Astrocyte of the cerebellum (primary cell): ENCODE measurements around the gene AGBL1.

ENCODE experiments used
- DNase-seq: peaks from one replicate; pipeline ENCODE4 v3.0.0-alpha.2; 2011; ENCODE audit warnings: low read depth
- H3K4me3 ChIP-seq: 2 replicates; pipeline ENCODE4 v1.5.1; 2011; ENCODE audit warnings: mild to moderate bottlenecking, low read depth, low read length, moderate library complexity
- CTCF ChIP-seq: IDR thresholded peaks from 2 replicates; pipeline ENCODE4 v1.5.1; 2012; ENCODE audit warnings: low read length, low read depth, moderate library complexity, mild to moderate bottlenecking; ENCODE audit errors: missing control alignments
- in situ Hi-C: cut with HindIII; loops from 2 replicates; pipeline ENCODE4 v1.10.0; 2017; ENCODE audit warnings: low sequenced_read_pairs

Gene AGBL1

GRCh38 chr15:86849558-86850285 lies 770.1 kb downstream of the AGBL1 start:
- no peak for TF ChIP-seq CTCF
- in situ Hi-C loops, result no loop called here
- H3K4me3 ChIP-seq, result no peak overlapping the region
- no peak for DNase-seq

- no peak for TF ChIP-seq CTCF
- no peak for DNase-seq
- in situ Hi-C loops, result no loop called here
- H3K4me3 ChIP-seq, result no peak overlapping the region
Observed at GRCh38 chr15:86850939-86851338, 771.3 kb downstream of the AGBL1 start.

GRCh38 chr15:86852741-86853140 lies 773.1 kb downstream of the AGBL1 start:
- in situ Hi-C loops, result no loop called here
- DNase-seq, result no peak
- no peak overlapping the region for H3K4me3 ChIP-seq
- no peak for TF ChIP-seq CTCF

- no peak overlapping the region for H3K4me3 ChIP-seq
- no peak for TF ChIP-seq CTCF
- no peak for DNase-seq
- in situ Hi-C loops, result no loop called here
Observed at GRCh38 chr15:86854176-86854575, 774.5 kb downstream of the AGBL1 start.

- DNase-seq, result no peak
- in situ Hi-C loops, result no loop called here
- no peak overlapping the region for H3K4me3 ChIP-seq
- TF ChIP-seq CTCF, result no peak
Observed at GRCh38 chr15:86855307-86856291, 775.9 kb downstream of the AGBL1 start.

- no peak for TF ChIP-seq CTCF
- no peak overlapping the region for H3K4me3 ChIP-seq
- in situ Hi-C loops, result no loop called here
- DNase-seq, result no peak
Observed at GRCh38 chr15:86857701-86858100, 778.0 kb downstream of the AGBL1 start.
